GM21390 (cell line): Measurements from ENCODE around the gene KSR1.
"Not testable (repeated sequence)": the region's sequence is repeated elsewhere in the genome, so short reads cannot be mapped to it uniquely, and the experiment has no call there.

Experiments
- ATAC-seq: cut with Tn5 transposase; IDR thresholded peaks from one replicate; pipeline ENCODE4 v1.9.1; 2021; ENCODE audit not compliant: unreplicated experiment

Gene KSR1

DNA sequence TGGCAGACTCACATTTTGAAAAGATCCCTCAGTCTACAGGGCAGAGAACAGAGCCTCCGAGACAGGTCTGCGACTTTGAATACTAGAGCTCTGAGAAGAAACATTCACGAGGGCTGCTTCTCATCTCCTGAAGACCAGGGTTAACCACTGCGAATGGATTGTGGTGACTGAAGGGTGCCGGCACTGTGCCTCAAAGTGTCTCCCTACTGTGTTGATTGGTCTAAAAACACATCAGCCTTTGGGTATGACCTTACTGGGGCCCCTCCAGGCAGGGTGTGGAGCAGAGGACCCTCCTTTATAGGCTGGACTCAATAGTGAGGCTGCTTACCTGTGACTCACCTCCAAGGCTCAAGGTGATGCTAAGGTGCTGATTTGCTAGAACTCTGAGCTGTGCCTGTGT is 172.1 kb downstream of the KSR1 start:
- no peak for ATAC-seq

DNA sequence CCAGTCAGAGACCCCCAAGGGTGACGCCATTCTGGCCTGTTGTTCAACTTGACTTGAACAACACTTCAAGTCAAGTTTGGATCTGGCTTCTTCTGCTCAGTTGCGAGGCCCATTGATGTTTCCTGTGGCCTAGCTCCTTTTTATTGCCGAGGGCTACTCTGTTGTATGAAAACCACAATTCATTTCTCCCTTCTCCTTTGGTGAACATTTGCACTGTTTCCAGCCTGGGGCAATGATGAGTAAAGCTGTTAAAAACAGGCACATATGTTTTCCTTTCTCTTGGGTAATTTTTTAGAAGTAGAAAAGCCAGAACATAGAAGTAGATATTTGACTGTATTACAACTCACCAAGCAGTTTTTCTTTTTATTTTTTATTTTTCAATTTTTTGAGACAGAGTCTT is 173.0 kb downstream of the KSR1 start:
- ATAC-seq = not testable (repeated sequence)

DNA sequence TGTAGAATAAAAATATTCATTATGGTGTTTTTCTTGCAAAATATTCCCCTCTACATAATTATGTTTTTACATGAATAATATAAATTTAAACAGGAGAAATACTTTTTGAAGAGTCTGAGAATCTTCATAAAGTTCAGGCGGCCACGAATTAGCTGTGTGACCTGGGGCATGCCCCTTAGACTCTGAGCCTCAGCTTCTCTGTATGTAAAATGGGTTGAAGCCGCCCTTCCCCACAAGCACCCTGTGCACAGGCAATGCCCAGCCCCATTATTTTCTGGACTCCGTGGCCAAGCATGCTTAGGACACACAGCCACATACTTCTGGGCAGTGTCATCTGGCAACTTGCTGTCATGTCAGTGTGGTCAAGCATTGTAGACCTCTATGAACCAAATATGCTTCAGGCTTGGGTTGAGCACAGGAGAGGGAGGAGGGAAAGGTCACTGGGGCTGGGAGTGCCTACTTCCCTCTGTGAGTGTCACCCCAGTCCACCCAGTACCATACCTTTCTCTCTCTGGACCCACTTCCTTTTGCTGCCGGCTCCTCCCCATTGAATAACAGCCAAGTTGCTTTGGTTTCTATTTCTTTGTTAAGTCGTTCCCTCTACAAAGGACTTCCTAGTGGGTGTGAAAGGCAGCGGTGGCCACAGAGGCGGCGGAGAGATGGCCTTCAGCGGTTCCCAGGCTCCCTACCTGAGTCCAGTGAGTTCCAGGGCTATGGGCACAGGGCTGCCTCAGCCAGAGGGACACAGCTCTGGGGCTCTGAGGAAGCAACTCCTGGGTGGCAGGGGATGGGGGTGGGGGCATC is 174.6 kb downstream of the KSR1 start, which contains the start of gene LGALS9:
LGALS9 (plus strand) TSS at position 582 of the 804 bp plus-strand sequence; CDS start at position 660, 78 bp downstream.
- peak; percentile 56 for ATAC-seq

DNA sequence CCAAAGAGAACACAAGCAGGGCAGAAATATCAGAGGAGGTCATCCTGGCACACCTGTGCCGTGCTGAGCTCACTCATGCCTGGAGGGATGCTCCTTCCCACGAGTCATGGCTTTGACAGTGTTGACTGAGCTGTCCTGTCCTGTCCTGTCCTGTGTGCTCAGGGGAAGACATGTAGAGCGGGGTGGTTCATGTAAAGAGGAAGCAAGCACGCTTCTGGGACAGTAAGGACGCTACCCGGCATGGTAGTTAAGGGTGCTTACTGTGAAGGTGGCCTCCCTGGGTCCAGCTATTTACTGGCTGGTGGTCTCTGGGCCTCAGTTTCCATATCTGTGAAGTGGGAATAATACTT is 175.1 kb downstream of the KSR1 start:
- peak; percentile 36 for ATAC-seq

DNA sequence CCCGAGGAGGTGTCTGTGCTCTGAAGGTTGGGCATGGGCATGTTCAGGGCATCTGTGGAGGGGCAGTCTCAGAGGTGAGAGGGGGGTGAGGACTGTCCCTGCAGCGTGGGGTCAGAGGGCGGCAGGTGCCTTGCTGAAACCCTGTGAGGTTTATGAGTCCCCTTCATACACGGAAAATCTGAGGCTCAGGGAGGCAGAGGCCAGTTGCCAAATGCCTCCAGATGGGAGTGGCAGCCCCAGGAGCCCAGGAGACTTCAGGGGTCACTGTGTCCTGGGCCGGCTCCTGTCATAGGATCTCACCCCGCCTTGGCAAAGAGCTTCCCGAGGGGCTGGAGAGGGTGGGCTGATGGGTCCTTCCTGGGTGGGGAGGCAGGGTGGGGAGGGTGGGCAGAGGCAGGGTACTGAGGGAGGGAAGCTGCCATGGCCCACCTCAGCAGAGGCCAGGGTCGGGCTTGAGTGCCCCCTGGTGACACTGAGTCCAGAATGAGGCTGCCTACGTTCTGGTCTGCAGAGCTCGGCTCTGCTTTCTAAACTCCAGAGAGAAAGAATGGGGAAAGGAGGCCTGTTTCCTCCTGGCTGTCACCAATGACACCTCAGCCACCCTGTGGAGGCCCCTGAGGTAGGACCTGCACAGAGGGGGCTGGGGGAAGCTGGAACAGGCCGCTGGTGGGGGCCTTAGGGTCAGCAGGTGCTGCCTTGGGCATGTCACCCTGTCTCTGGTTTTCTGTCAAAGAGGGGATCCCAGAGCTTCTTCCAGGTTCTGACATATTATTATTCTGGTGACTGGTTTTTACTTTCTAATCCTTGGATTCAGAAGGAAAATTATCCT is 175.9 kb downstream of the KSR1 start:
- no peak for ATAC-seq

DNA sequence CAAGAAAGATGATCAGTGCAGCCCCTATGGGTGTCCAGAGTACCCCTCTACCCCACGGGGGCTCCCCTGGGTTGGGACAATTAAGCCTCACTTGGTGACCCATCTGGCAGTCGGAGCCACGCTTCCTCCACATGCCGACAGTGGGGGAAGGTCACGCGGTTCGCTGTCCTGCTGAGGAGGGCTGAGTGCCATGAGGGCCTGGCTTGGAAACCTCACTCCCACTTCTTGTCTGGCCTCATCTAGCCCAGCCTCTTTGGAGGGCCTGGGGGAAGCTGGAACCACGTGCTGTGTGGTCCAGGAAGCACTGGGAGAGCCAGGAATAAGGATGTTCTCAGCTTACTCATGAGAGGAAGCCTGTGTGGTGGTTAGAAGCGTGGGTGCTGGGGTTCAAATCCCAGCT is 176.5 kb downstream of the KSR1 start:
- not testable (repeated sequence) for ATAC-seq

DNA sequence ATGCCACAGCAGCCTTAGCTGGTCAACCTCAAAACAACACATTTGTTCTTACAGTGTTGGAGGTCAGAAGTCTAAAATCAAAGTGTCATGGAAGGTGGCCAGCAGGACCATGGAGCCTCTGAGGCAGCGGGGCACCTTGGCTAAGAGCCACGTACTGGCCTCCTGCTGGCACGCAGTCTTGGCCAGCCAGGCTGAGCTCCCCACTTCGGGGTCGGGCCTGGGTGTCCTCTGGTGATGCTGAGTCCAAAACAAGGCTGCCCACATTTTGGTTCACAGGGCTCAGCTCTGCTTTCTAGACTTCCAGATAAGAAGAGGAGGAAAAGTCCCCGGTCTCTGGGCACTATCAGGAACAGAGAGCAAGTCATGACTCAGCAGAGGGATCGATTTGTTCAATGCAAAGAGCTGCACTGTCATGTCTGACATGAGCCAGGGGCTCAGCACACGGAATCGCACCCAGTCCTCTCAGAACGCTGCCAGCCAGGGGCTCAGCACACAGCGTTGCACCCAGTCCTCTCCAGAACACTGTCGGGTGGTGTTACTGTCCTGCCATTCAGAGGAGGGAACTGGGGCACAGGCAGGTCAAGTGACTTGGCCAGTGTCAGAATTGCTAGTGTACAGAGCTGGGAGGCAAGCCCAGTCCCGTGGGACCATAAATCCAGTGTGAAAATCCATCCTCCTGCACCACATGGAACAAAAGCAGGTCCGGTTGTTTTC is 177.2 kb downstream of the KSR1 start:
- ATAC-seq = no peak

DNA sequence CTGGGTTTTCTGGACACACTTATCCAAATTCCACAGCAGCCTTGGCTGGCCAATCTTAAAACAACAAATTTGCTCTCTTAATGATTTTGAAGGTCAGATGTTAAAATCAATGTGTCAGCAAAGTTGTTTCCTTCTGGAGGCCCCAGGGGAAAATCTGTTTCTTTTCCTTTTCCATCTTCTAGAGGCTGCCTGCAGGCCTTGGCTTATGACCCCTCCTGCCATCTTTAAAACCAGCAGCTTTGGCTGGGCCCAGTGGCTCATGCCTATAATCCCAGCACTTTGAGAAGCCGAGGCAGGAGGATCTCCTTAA is 177.7 kb downstream of the KSR1 start:
- ATAC-seq = no peak

DNA sequence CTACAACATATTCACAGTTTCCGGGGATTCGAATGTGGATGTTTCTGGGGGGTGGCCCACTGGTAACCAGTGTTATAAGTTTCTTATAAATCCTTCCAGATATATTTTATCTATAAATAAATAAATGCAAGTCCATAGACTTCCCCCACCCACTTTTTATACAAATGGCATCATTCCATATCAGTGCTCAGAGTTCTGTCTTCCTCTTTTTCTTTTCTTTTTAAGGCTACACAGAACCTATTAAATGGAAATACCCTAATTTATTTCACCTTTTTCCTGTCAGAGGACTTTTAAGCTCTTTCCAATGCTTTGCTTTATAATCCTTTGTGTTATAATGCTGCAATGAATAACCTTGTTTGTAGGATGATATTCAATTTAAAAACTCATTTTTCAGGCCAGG is 178.5 kb downstream of the KSR1 start:
- no peak for ATAC-seq

DNA sequence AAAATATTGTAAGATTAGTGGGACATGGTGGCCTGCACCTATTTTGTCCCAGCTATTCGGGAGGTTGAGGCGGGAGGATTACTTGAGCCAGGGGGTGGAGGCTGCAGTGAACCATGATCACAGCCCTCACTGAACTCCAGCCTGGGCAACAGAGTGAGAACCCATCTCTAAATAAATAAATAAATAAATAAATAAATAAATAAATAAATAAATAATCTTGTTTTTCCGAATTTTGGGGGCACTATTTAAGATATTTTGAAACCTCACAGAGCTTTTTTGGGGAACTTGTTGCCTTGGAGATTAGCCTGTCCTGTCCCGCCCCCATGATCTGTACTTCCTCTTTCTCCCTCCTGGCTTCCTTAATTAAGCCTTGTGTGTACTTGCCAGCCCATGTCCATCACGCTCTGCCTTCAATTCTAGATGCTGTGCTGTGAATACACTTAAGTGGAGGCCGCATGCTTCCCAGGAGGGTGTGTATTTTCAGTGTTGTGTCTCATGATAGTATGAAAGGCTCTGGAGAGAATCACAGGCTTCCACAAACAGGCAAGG is 179.1 kb downstream of the KSR1 start:
- ATAC-seq = no peak

DNA sequence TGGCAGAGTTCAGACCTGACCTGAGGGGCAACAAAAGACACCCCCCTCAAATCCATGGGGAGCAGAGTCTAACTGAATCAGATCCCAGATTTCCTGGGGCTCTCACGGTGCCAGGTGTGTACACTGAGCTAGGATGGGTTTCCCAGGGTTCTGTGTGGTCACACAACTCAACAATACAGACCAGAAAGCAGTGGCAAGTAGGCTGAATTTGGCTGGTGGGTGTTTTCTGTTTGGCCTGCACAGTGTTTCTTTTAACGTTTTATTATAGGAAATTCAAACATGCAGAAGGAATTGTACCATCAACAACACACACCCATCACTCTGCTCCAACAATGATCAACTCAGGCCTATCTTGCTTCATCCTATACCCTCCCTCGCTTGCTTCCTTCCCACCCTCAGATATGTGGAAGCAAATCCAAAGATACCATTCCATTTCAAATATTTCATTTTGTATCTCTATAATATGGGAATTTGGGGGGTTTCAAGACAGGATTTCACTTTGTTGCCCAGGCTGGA is 179.8 kb downstream of the KSR1 start:
- ATAC-seq = not testable (repeated sequence)

DNA sequence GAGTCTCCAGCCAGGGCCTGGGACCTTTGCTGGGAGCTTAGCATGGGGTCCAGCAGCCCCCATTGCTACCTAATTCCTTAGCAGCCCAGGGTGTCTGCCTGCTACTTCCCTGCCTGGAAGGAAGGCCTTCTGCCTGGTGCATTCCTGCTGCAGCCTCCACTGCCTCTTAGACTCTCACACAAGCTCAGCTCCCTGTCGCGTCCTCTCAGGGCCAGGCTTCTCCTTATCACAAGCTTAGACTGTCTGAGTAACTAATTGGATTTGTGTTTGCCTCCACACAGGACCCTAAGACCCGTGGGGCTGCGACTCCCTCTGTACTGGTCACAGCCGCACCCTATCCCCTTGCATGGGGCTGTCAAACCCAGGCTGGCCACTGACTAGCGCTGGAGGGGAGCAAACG is 181.6 kb downstream of the KSR1 start:
- not testable (repeated sequence) for ATAC-seq

DNA sequence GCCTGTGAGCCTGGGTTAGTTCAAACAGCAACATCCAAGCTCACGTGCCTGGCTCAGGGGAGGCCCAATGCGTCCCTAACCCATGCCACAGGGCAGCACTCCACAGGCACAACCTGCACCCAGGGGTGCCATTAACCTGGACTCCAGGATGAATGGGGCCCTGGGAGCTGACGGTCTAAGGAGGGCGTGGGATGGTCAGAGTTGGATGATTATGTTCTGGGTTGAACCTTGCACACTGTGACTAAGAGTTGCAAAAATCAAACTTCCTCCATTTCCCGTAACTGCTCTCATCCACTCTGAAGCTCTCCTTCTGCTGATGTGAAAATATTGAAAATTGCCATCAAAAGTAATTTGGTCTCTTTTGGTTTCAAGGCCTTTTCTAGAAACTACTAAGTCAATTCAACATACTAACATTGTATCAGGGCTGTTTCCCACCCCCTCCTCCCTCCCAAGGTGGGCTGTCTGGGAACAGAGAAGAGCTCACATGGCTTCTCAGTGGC is 182.2 kb downstream of the KSR1 start:
- ATAC-seq = not testable (repeated sequence)

DNA sequence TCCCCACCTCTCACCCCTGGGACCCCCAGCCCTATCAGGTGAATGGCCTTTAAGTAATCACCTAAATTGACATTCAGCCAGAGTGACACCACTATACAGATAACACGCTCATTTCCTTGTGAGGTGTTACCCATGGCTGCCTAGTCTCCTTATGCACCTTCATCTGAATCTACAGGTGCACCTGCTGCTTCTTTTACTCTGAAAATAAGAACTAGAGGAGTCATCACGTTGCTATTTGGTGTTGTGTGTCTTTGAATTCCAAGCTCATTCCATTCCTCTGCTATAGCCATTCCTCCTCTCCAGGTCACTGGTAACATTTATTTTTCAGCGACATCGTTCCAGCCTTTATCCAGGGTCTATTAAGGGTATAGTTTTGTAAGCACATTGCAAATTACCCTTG is 184.5 kb downstream of the KSR1 start:
- ATAC-seq = no peak

DNA sequence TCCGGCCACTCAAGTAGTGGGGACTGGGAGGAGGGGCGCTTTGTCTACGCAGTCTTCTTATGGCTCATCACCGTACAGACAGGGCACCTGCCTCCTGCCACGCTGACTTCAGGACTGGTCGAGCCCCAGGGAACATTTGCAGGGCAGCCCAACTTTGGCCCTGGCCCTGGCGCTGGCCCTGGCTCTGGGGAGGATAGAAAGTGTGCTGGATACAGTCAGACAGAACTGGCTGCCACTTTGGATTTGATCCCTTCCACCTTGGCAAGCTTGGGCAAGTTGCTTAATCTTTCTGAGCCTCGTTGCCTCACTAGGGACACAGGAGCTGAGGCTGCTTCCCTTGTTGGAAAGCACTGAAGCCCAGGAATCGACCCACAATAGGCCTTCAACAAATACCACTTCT is 188.3 kb downstream of the KSR1 start:
- no peak for ATAC-seq

DNA sequence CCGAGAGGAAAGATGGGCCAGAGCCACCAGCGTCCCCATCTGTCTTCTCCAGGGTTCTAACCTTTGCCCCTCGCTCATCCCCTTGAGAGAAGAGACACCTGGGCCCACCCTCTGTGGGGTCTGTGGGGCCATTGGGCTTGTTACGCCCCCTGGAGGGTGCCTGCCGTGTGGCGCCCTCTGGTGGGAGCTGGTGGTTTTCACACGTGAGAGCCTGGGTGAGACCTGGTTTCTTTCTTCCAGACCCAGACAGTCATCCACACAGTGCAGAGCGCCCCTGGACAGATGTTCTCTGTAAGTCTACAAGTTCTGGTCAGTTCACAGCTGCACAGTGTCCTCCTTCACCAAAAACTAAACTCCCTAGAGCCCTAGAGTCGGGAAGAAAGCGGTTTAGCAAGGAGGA is 189.4 kb downstream of the KSR1 start:
- not testable (repeated sequence) for ATAC-seq

DNA sequence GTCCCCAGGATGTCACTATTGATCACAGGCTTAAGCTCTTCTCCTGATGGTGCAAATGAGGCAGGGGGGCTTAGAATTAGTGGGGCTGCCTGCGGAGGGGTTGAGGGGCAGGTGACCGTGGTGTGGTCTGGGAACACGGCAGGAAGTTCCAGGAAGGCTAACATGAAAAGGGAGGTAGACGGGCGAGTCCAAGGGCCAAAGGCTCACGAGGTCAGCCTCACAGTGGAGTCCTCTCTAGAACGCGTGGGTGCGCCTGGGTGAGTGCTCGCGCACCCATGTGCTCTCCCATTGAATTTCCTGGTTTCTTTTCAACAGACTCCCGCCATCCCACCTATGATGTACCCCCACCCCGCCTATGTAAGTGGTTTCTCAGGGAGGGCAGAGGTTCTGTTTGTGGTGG is 190.0 kb downstream of the KSR1 start:
- no peak for ATAC-seq

DNA sequence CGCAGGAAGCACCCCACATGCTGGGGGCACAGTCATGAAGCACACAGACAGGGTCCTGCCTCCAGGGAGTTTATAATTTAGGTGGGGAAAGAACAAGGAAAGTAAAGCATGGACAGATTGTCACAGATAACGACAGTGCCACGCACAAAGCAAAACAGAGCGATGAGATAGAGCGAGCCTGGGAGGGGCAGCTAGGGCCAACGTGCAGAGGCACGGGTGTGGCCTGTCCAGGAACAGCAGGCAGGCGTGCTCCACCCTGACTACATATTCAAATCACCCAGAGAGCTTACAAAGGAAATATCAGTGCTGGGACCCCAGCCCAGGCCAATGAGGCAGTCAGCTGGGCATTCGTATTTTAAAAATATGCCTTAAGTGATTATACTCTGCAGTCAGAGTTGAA is 191.5 kb downstream of the KSR1 start:
- ATAC-seq = no peak

DNA sequence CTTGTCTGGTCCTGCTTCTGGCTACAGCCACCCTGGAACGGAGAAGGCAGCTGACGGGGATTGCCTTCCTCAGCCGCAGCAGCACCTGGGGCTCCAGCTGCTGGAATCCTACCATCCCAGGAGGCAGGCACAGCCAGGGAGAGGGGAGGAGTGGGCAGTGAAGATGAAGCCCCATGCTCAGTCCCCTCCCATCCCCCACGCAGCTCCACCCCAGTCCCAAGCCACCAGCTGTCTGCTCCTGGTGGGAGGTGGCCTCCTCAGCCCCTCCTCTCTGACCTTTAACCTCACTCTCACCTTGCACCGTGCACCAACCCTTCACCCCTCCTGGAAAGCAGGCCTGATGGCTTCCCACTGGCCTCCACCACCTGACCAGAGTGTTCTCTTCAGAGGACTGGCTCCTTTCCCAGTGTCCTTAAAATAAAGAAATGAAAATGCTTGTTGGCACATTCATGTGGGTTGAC is 192.9 kb downstream of the KSR1 start:
- not testable (repeated sequence) for ATAC-seq

DNA sequence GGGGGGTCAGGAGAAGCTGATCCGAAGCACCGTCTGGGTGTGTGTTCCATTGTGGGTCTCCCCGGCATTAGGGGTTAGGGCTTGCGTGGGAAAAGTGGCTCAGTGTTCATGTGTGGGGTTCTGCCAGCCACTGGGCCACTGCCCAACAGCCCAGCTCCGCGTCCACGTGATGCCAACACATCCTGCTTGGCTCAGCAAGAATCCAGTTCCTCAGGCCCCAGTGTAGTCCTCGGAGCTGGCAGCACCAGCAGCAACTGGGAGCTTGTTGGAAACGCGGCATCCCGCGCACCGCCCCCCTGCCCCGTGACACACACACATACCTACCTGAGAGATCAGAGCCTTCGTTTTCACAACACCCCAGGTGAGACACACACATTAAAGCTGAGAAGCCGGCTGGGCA is 193.7 kb downstream of the KSR1 start:
- ATAC-seq = no peak

DNA sequence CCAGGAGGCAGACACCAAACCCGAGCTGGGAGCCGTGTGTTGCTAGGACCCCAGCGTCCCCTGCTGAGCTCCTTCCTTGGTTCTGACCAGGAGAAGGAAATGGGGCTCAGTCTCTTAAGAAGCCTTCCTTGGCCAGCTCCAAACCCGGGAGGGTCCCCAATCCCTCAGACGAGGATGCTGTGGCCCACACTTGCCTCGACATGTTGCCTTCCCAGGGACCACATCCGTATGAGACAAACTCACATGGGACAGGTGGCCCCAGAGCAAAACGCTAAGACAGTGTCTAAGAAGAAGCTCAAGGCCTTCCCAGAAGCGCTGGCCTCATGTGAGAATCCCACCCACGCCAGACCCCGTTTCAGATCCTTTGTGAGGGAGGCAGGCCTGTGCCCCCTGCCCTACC is 194.6 kb downstream of the KSR1 start:
- no peak for ATAC-seq
